GM19193 (cell line): ENCODE results near the gene SERPINA3.

Experiments used
- POLR2A ChIP-seq: IDR thresholded peaks from 4 replicates; pipeline ENCODE4 v1.6.1; 2011; ENCODE audit not compliant: insufficient read depth, insufficient read length; ENCODE audit errors: extremely low read depth

Gene SERPINA3

DNA sequence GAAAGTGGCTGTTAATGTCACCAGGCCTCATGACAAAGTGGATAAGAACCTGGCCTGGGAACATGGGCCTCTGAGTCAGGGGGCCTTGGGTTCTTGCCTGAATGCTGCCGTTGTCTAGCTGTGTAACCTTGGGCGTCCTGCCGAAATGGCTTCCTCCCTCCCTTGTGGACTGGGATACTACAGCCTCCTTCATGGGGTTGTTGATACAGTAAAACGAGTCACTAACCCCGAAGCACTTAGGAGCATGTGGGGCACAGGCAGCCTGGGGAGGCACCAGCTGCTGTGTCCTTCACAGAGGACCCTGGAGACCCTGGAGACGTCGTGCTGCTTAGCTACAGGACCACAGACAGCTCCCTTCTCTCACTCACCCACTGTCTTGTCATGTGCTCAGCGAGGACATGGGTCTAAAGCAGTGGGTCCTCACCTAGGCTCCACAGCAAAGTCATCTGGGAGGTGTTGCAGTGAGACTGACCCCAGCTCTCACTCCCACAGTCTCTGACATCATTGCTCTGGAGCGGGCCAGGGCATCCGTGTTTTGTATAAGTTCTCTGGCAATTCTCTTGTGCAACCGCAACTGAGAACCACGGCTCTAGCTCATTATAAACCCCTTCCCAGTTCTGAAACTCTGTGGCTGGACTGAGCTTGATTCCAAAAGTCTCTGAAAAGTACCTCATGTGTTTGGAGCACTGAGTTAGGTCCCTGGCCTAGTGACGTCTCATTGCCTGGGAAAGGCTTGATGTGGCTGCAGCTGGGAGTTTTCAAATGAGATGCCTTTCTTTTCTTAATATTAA is 42.1 kb downstream of the SERPINA3 start:
- TF ChIP-seq POLR2A = no peak

DNA sequence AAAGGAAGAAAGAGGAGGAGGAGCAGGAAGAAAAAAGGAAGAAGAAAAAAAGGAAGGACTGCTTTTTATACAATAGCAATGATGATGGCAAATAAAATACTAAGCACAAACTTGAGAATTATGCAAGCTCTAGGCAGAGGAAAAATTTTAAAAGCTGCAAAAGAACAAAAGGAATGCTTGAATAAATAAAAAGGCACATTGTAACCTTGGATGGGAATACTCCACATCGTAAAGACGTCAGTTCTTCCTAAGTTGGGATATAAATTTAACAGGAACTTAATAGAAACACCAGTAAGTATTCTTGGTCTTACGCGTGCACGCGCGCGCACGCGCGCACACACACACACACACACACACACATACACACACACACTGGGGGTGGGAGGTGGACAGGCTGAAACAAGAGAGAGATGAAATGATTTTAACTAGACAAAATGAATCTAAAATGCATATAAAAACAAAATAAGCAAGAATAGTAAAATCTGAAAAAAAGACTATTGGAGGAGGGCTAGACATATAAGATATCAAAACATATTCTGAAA is 43.0 kb downstream of the SERPINA3 start:
- TF ChIP-seq POLR2A = no peak

- TF ChIP-seq POLR2A = no peak
Observed at GRCh38 chr14:94656043-94656442, 43.9 kb downstream of the SERPINA3 start.

GRCh38 chr14:94659256-94659655 is 47.1 kb downstream of the SERPINA3 start:
- TF ChIP-seq POLR2A = no peak

DNA sequence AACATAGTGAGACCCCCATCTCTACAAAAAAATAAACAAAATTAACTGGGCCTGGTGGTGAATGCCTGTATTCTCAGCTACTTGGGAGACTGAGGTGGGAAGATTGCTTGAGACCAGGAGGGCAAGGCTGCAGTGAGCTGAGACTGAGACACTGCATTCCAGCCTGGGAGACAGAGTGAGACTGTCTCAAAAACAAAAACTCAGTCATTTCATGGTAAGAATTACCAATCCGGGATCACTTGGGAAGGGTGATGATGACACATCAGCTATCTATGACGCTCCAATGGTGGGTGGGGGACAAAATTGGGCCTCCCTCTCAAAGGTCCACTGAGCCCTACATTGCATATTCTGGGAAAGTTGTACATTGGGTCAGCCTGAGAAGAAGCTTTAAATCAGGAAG is 47.7 kb downstream of the SERPINA3 start:
- TF ChIP-seq POLR2A = no peak

DNA sequence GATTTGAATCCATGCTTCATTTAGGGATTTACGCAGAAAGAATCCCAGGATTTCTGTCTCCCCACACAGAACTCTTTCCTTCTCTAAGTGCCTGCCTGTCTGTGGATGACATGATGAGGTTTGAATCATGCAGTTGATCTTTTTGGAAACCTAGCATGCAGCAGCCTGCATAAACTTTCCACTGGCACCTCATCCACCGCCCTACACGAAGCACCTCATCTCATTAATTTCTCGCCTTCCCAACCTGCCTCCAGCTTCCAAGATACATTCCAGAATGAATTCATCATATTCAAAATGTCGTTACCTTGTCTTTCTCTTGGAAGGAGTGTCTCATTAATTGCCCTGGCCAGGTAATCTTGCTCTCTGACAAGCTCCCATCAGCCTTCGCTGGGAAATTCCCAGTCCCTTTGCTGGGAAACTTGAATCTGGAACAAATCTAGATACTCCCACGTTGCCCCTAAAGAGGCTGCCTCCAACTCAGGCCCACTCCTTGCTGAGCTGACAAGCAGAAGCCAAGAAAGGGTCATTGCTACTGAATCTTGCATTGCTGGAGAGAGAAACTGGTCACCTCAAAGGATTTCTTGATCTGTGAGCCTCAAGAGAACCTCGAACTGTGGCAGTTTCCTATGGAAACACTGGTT is 48.2 kb downstream of the SERPINA3 start:
- TF ChIP-seq POLR2A = no peak

- TF ChIP-seq POLR2A = no peak
Observed at GRCh38 chr14:94663538-94663937, 51.3 kb downstream of the SERPINA3 start.

DNA sequence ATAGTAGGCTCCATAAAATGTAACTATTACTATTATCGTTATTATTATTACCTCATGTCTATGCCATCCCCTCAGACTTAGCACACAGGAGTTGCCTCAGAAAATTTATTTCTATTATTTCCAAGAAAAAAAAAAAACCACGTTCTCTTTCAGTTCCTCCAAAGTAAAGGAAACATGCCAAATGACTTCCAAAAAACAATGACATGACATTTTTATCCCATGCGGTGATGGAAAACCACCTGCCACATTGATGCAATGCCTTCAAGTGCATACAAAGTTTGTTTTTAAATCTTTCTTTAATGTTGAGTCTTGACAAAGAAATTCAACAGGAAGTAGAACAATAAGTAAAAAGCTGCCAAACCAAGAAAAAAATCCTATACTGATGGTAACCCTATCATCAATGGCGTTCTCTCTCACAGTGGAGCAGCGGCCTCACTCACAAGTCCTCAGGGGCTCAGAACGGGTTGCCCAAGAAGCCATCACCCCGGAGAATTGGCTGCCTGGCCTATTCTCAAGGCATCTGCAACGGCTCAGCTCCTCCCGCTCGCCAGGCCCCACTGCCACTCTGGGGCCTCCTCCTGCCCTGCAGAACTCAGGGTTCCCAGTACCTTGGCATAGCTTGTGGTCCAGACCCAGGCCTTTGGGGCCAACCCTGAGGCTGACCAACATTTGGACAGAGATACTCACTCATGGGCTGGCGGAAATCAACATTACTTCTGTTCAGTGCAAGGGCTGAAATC is 51.9 kb downstream of the SERPINA3 start:
- TF ChIP-seq POLR2A = no peak

DNA sequence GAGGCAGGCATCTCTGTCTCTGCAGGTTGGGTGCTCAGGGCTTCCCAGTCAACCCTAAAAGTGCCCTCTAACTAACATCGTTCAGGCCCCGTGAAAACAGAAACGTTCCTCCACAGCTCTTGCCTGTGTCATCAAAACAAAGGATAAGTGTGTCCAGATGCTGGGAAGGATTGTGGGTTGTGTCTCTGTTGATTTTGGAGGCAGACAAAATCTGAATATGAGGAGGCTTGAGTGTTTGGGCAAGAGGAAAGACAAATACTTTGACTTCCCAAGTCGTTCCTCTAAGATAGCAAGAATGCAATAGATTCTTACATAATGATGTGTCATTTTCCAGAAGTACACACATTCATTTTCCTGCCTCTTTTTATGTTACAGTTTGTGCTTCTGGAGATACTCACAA is 52.9 kb downstream of the SERPINA3 start:
- no peak for TF ChIP-seq POLR2A

GRCh38 chr14:94665544-94665943 is 53.4 kb downstream of the SERPINA3 start:
- no peak for TF ChIP-seq POLR2A

DNA sequence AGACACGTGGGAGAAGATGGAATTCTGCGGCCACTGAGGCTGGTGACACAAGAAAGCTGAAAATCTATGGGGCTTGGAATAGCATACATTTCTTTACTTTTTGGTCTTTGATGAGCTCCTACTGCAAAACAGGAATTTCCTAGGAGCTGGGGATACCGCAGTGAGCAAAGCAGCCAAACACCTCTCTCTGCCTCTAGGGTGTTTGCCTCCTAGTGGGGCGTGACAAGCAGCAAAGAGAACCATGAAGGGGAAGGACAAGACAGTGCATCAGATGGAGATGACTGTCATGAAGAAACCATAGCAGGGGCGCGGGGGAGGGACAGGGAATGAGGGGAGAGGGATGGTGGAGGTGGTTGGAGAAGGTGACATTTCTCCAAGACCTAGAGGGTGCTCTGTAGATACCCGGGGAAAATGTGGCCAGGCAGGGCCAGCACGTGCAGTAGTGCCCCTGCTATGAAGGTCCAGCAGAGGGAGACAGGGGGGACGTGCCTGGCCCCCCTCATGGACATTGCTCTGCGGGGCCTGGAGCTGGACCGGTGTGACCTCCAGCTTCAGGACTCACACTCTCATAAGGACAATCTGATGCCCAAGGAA is 58.6 kb downstream of the SERPINA3 start:
- TF ChIP-seq POLR2A = no peak

- no peak for TF ChIP-seq POLR2A
Observed at GRCh38 chr14:94671870-94672444, 59.8 kb downstream of the SERPINA3 start.

GRCh38 chr14:94673071-94673470 is 60.9 kb downstream of the SERPINA3 start:
- no peak for TF ChIP-seq POLR2A
